ENCODE data around the gene TUBGCP6.

DNA sequence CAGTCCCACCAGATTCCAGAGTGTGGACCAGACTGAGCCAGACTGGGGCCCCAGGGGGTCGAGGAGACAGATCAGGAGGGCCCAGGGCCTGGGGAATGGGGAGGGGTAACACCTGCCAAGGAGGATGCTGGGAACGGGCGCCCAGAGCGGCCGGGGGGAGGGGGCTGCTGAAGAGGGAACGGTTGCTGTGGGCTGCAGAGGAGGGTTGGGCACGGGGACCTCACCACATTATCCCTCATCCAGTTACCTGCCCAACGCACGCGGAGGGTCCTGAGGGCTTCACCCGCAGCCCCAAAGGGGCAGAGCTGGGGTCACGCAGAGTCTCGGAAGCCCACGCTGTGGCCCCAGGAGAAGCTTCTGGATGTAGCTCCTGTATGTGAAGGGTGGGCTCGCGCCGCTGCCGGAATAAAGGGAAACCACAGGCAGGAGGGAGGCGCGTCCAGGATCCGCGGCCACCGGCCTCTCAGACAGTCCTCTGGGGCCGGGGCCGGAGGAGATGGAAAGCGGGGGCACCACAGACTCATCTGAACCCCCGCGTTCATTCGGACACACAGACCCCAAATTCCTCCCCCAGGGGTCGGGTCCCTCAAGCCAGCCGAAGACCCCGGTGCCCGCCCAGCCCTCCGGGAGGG is 44.9 kb downstream of the TUBGCP6 start:
- TF ChIP-seq POLR2A (IDR thresholded peaks at IDR 0.05; ENCODE audit: low read length) (no peak), GATA1 (IDR thresholded peaks at IDR 0.05; ENCODE audit: low read depth, low read length) (no peak)
